HG02763 (cell line): ENCODE measurements around the gene SLC35A2.
"Not testable (repeated sequence)": the region's sequence is repeated elsewhere in the genome, so short reads cannot be mapped to it uniquely, and the experiment has no call there.

Source experiments
- ATAC-seq: cut with Tn5 transposase; IDR thresholded peaks from one replicate; pipeline ENCODE4 v1.9.1; 2021; ENCODE audit warnings: mild to moderate bottlenecking, moderate library complexity; ENCODE audit not compliant: unreplicated experiment

SLC35A2 gene

GRCh38 chrX:48903290-48903689, 8.2 kb downstream of the SLC35A2 start:
- no peak for ATAC-seq

GRCh38 chrX:48902776-48903175, 8.7 kb downstream of the SLC35A2 start:
- no peak for ATAC-seq

GRCh38 chrX:48902135-48902534, 9.3 kb downstream of the SLC35A2 start:
- ATAC-seq = no peak

- no peak for ATAC-seq
Observed at GRCh38 chrX:48901069-48901468, 10.4 kb downstream of the SLC35A2 start.

- no peak for ATAC-seq
Observed at GRCh38 chrX:48899078-48899410, 12.4 kb downstream of the SLC35A2 start.

GRCh38 chrX:48897625-48898306, 13.7 kb downstream of the SLC35A2 start, which contains the start of the genes PQBP1 and TIMM17B:
PQBP1 (plus strand) TSS chrX:48897930; CDS start chrX:48898510, 580 bp downstream.
TIMM17B (minus strand) TSS chrX:48897768; CDS start chrX:48897749, 19 bp downstream.
- peak; percentile 87 for ATAC-seq

- peak; percentile 17 for ATAC-seq
Observed at GRCh38 chrX:48897157-48897624, 14.3 kb downstream of the SLC35A2 start.

- ATAC-seq = no peak
Observed at GRCh38 chrX:48896611-48897011, 14.8 kb downstream of the SLC35A2 start.

GRCh38 chrX:48894891-48895290, 16.6 kb downstream of the SLC35A2 start:
- no peak for ATAC-seq

- no peak for ATAC-seq
Observed at GRCh38 chrX:48893556-48894348, 17.7 kb downstream of the SLC35A2 start.

GRCh38 chrX:48892896-48893295, 18.6 kb downstream of the SLC35A2 start:
- ATAC-seq = no peak

GRCh38 chrX:48891402-48892288, 19.8 kb downstream of the SLC35A2 start:
- ATAC-seq = peak; percentile 64

GRCh38 chrX:48890934-48891401, 20.5 kb downstream of the SLC35A2 start:
- ATAC-seq = peak; percentile 32

- no peak for ATAC-seq
Observed at GRCh38 chrX:48890296-48890925, 21.0 kb downstream of the SLC35A2 start.

GRCh38 chrX:48886586-48886985, 24.9 kb downstream of the SLC35A2 start:
- ATAC-seq = not testable (repeated sequence)

- no peak for ATAC-seq
Observed at GRCh38 chrX:48883729-48884128, 27.7 kb downstream of the SLC35A2 start.

GRCh38 chrX:48876944-48877343, 34.5 kb downstream of the SLC35A2 start:
- not testable (repeated sequence) for ATAC-seq

- ATAC-seq = not testable (repeated sequence)
Observed at GRCh38 chrX:48872017-48872416, 39.4 kb downstream of the SLC35A2 start.

GRCh38 chrX:48864210-48864609, 47.2 kb downstream of the SLC35A2 start:
- ATAC-seq = no peak

GRCh38 chrX:48854898-48855297, 56.5 kb downstream of the SLC35A2 start:
- no peak for ATAC-seq
